ENCODE measurements around the gene POLR2M. TPM values are rescaled to one million over a fixed set of nuclear protein-coding genes. Genes with fewer than 3 reads are reported as not detected.

POLR2M gene
- polyA plus RNA-seq, 1 of the 3 experiments (the other 2 are of a cell fraction), result 160 TPM

GRCh38 chr15:57751177-57751800, 44.8 kb downstream of the POLR2M start (continued):
- no peak for TF ChIP-seq RXRA (IDR thresholded peaks at IDR 0.05; ENCODE audit: borderline replicate concordance, low read depth)
- TF ChIP-seq, protein P1, sequence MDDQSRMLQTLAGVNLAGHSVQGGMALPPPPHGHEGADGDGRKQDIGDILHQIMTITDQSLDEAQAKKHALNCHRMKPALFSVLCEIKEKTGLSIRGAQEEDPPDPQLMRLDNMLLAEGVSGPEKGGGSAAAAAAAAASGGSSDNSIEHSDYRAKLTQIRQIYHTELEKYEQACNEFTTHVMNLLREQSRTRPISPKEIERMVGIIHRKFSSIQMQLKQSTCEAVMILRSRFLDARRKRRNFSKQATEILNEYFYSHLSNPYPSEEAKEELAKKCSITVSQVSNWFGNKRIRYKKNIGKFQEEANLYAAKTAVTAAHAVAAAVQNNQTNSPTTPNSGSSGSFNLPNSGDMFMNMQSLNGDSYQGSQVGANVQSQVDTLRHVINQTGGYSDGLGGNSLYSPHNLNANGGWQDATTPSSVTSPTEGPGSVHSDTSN (IDR thresholded peaks at IDR 0.05), result no peak
- TF ChIP-seq SMC3 (IDR thresholded peaks at IDR 0.05; ENCODE audit: low read depth, low read length), result peak; percentile 62
- no peak for TF ChIP-seq NFIC (IDR thresholded peaks at IDR 0.05; ENCODE audit: borderline replicate concordance)

DNA sequence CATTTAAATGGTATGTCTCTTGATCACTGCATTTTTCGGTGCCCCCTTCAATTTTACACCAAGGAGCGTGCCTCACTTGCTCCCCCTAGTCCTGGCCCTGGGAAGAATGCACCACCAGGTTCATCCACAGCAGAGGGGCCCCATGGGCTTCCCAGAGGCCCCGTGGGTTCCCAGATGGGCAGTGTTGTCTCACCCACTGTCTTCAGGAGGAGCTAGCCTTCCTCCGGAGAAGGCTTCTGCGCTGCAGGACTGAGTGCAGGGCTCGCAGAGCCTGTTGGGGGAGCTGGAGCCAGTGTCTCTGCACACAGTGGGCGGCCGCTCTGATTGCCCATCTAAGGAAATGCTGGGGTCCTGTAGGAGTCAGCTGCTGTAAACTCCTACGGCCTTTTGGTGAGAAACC, 45.9 kb downstream of the POLR2M start:
- no peak for TF ChIP-seq TEAD4 (IDR thresholded peaks at IDR 0.05; ENCODE audit: borderline replicate concordance, insufficient read depth)
- no peak for TF ChIP-seq NRF1 (IDR thresholded peaks at IDR 0.05; ENCODE audit: low read depth, low read length)
- TF ChIP-seq CHD2 (IDR thresholded peaks at IDR 0.05; ENCODE audit: low read length, partially characterized antibody), result no peak
- no peak for TF ChIP-seq POLR2AphosphoS5 (IDR thresholded peaks at IDR 0.05; ENCODE audit: low read depth, low read length)
- no peak for TF ChIP-seq MAX (IDR thresholded peaks at IDR 0.05; ENCODE audit: low read depth)
- TF ChIP-seq RFX5 (IDR thresholded peaks at IDR 0.05; ENCODE audit: low read length), result no peak
- no peak for TF ChIP-seq MEF2A (IDR thresholded peaks at IDR 0.05; ENCODE audit: borderline replicate concordance, low read depth)
- no peak for TF ChIP-seq TAF1 (IDR thresholded peaks at IDR 0.05; ENCODE audit: borderline replicate concordance, low read depth, low read length)
- TF ChIP-seq RAD21 (IDR thresholded peaks at IDR 0.05; ENCODE audit: low read length), result no peak
- TF ChIP-seq, protein P1 (IDR thresholded peaks at IDR 0.05), result no peak
- TF ChIP-seq EZH2phosphoT487 (IDR thresholded peaks at IDR 0.05; ENCODE audit: borderline replicate concordance, low read depth), result no peak
- no peak for TF ChIP-seq NFIC (IDR thresholded peaks at IDR 0.05; ENCODE audit: borderline replicate concordance)
- no peak for TF ChIP-seq GATA2 (CRISPR knock-in tag; IDR thresholded peaks at IDR 0.05)
- no peak for TF ChIP-seq ZBTB33 (IDR thresholded peaks at IDR 0.05; ENCODE audit: borderline replicate concordance, low read depth)
- no peak for TF ChIP-seq IRF3 (IDR thresholded peaks at IDR 0.05; ENCODE audit: low read depth, low read length)
- no peak for TF ChIP-seq JUND (IDR thresholded peaks at IDR 0.05)
- TF ChIP-seq SIN3A (IDR thresholded peaks at IDR 0.05; ENCODE audit: borderline replicate concordance, low read depth, low read length), result no peak
- TF ChIP-seq, protein P2, sequence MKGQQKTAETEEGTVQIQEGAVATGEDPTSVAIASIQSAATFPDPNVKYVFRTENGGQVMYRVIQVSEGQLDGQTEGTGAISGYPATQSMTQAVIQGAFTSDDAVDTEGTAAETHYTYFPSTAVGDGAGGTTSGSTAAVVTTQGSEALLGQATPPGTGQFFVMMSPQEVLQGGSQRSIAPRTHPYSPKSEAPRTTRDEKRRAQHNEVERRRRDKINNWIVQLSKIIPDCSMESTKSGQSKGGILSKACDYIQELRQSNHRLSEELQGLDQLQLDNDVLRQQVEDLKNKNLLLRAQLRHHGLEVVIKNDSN (IDR thresholded peaks at IDR 0.05; ENCODE audit: borderline replicate concordance, low read depth), result no peak
- H2AFZ ChIP-seq (ENCODE audit: low read depth), result no peak overlapping the region
- no peak overlapping the region for H3K4me3 ChIP-seq (ENCODE audit: low read depth in 2 of 2, low read length in 1 of 2)

More for the DNA sequence above, 45.9 kb downstream of the POLR2M start:
- Histone ChIP-seq H3K36me3 (replicated peaks in 1 of 2; ENCODE audit: control insufficient read depth in 1 of 2, insufficient read depth in 2 of 2, low read length in 1 of 2) (no peaks in the 10 kb centered on the region), H3K4me1 (ENCODE audit: control insufficient read depth in 1 of 2, insufficient read depth in 2 of 2, low read depth in 1 of 2, low read length in 1 of 2) (no peaks in the 10 kb centered on the region; a peak in 1 of 4 replicates), H3K79me2 (ENCODE audit: insufficient read depth) (no peaks in the 10 kb centered on the region), H3K4me2 (no peak overlapping the region), H3K27me3 (ENCODE audit: insufficient read depth) (no peaks in the 10 kb centered on the region), H4K20me1 (ENCODE audit: insufficient read depth) (no peaks in the 10 kb centered on the region), H3K9me3 (no peaks in the 10 kb centered on the region), H3K9me2 (no peaks in the 10 kb centered on the region), H3K9ac (no peak overlapping the region), H3K27ac (ENCODE audit: low read depth in 2 of 2, low read length in 1 of 2) (no peak overlapping the region), H3F3A (replicated peaks; ENCODE audit: insufficient read depth) (no peaks in the 10 kb centered on the region)
- no peak for DNase-seq
- POLR2A ChIA-PET, result no interaction called here
- CTCF ChIA-PET, result interaction anchor here (0.7 to 16.4 kb wide), 13 partner anchors 12 to 470 kb away, joined by 3 to 315 read pairs (median 4); partner anchors contain the start of gene ALDH1A2
- 79% methylated on average over 8 of the region's 9 CpGs for WGBS (ENCODE audit: low lambda C conversion rate)

Measured in SK-N-SH (cell line).